Fibroblast of lung (primary cell): ENCODE data around the gene XNDC1N.

Source experiments
- EZH2 ChIP-seq: IDR thresholded peaks from 2 replicates; pipeline ENCODE4 v1.5.1; 2012; ENCODE audit warnings: low read length, control low read depth, mild to moderate bottlenecking; ENCODE audit errors: missing control alignments
- TF ChIP-seq, protein P1 (sequence below), 2 donors: IDR thresholded peaks in 1 of 2; conservative IDR thresholded peaks in 1 of 2; 1 replicate in 1 of 2; 2 replicates in 1 of 2; pipeline ENCODE4 v1.5.1; 2011 to 2012; ENCODE audit warnings: low read length in 2 of 2, control low read depth in 1 of 2, inconsistent platforms in 1 of 2, low read depth in 1 of 2, mild to moderate bottlenecking in 1 of 2

DNA sequence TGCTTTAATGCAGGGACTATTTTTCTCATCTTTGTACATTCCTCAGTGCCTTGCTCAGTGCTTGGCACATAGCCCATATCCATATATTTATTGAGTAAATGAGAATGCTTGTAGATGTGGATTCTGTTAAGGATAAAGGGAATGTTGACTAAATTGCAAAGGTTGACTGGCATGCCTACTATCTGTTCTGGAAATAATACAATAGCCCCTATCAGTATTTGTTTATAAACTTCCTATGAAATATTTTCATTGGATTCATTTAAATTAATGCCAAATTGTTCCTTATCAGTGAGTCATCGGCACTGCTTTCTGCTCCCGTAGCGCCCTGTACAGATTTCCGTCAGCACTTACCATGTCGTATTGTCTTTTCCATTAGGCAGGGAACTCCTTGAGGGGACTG is 8.4 kb upstream of the XNDC1N start:
- TF ChIP-seq, protein P1, sequence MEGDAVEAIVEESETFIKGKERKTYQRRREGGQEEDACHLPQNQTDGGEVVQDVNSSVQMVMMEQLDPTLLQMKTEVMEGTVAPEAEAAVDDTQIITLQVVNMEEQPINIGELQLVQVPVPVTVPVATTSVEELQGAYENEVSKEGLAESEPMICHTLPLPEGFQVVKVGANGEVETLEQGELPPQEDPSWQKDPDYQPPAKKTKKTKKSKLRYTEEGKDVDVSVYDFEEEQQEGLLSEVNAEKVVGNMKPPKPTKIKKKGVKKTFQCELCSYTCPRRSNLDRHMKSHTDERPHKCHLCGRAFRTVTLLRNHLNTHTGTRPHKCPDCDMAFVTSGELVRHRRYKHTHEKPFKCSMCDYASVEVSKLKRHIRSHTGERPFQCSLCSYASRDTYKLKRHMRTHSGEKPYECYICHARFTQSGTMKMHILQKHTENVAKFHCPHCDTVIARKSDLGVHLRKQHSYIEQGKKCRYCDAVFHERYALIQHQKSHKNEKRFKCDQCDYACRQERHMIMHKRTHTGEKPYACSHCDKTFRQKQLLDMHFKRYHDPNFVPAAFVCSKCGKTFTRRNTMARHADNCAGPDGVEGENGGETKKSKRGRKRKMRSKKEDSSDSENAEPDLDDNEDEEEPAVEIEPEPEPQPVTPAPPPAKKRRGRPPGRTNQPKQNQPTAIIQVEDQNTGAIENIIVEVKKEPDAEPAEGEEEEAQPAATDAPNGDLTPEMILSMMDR (conservative IDR thresholded peaks at IDR 0.05 in 1 of 2, IDR thresholded peaks at IDR 0.05 in 1 of 2; ENCODE audit: low read depth in 1 of 2, low read length in 2 of 2) = no peak
- TF ChIP-seq EZH2 = no peak
